ENCODE data around the gene SYCE1L. TPM values are rescaled to one million over a fixed set of nuclear protein-coding genes. Genes with fewer than 3 reads are reported as not detected.

The SYCE1L gene
- total and polyA plus RNA-seq, 2 of the 4 experiments (the other 2 are of a cell fraction): 0.10 TPM; not detected in 1

- H4K20me1 ChIP-seq (ENCODE audit: insufficient read depth, low read length): no peaks in the 10 kb centered on the region
- in situ Hi-C loops (cut with MboI; ENCODE audit: low sequenced_read_pairs): loop anchor here (5.0 kb wide), 1 partner anchor 1384 kb away; no protein-coding TSS in a partner anchor
- H3K18ac ChIP-seq (ENCODE audit: low read depth, low read length): no peak overlapping the region
- H4K5ac ChIP-seq (ENCODE audit: low read depth, low read length): no peak overlapping the region
- CTCF ChIA-PET: interaction anchor here (0.6 to 2.0 kb wide), 7 partner anchors 12 to 1384 kb away, joined by 3 to 12 read pairs (median 3); no protein-coding TSS in a partner anchor
- H3K36me3 ChIP-seq (ENCODE audit: control insufficient read depth, insufficient read depth, low read length): no peaks in the 10 kb centered on the region
- H3K4ac ChIP-seq (ENCODE audit: low read depth, low read length): no peak overlapping the region
- H3K27me3 ChIP-seq (ENCODE audit: control insufficient read depth, insufficient read depth, low read length): peaks cover 1% of the 10 kb centered on the region; the same call in 1 of the 2 replicates
- dilution Hi-C loops (cut with HindIII; ENCODE audit: low sequenced_read_pairs, unreplicated experiment): loop anchor here (25.0 kb wide), 1 partner anchor 1384 kb away; no protein-coding TSS in a partner anchor
- no peak overlapping the region for H2BK5ac ChIP-seq (ENCODE audit: low read depth, low read length, poor library complexity, severe bottlenecking)
- no peaks in the 10 kb centered on the region for H3K9me3 ChIP-seq (ENCODE audit: control insufficient read depth, insufficient read depth, low read length)
- POLR2A ChIA-PET (ENCODE audit: unreplicated experiment): no interaction called here
- H3K9ac ChIP-seq (ENCODE audit: low read depth, low read length): no peak overlapping the region
- no peak overlapping the region for H3K23ac ChIP-seq (ENCODE audit: low read depth, low read length)
- H3K79me1 ChIP-seq (ENCODE audit: low read depth in 1 of 2, low read length in 2 of 2): no peaks in the 10 kb centered on the region
- H4K8ac ChIP-seq (ENCODE audit: low read depth in 2 of 2, low read length in 2 of 2): no peak overlapping the region
- H2AK9ac ChIP-seq (replicated peaks; ENCODE audit: low read depth, low read length, poor library complexity): no peak overlapping the region
- intact Hi-C loops (cut with micrococcal nuclease): loop anchor here (1.0 to 10.0 kb wide), 2 partner anchors 1382 to 1526 kb away; partner anchors contain the start of genes KARS1 and TERF2IP
- H2AFZ ChIP-seq (replicated peaks; ENCODE audit: low read length, poor library complexity): no peak overlapping the region
- BruUV-seq (replicated peaks): no TSS peak
- H2BK120ac ChIP-seq (ENCODE audit: low read depth, low read length): no peak overlapping the region
- H4K91ac ChIP-seq (ENCODE audit: insufficient read depth, low read depth, low read length): no peak overlapping the region
- H3K14ac ChIP-seq (replicated peaks; ENCODE audit: low read depth, low read length): no peak overlapping the region
- TF ChIP-seq, protein P1, sequence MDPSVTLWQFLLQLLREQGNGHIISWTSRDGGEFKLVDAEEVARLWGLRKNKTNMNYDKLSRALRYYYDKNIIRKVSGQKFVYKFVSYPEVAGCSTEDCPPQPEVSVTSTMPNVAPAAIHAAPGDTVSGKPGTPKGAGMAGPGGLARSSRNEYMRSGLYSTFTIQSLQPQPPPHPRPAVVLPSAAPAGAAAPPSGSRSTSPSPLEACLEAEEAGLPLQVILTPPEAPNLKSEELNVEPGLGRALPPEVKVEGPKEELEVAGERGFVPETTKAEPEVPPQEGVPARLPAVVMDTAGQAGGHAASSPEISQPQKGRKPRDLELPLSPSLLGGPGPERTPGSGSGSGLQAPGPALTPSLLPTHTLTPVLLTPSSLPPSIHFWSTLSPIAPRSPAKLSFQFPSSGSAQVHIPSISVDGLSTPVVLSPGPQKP (IDR thresholded peaks at IDR 0.05; ENCODE audit: borderline replicate concordance, low read depth, low read length): no peak
- no peak for TF ChIP-seq MXI1 (IDR thresholded peaks at IDR 0.05; ENCODE audit: borderline replicate concordance, low read depth, low read length)
- TF ChIP-seq RAD21 (IDR thresholded peaks at IDR 0.05; ENCODE audit: low read length): no peak
- TF ChIP-seq NFE2L2 (IDR thresholded peaks at IDR 0.05; ENCODE audit: low read depth, low read length): no peak
- H2BK15ac ChIP-seq (ENCODE audit: low read depth, low read length): no peak overlapping the region
- no peaks in the 10 kb centered on the region for H3K9me1 ChIP-seq (ENCODE audit: insufficient read depth, low read length)
- no peak overlapping the region for H2BK20ac ChIP-seq (ENCODE audit: low read depth, low read length)
- no CpG with 5 or more reads among the region's 4 CpGs for WGBS, 2 experiments (ENCODE audit: extremely low coverage in 2 of 2, insufficient read length in 1 of 2)
- H3K4me3 ChIP-seq (ENCODE audit: insufficient read depth, low read depth, low read length): no peak overlapping the region
- no peaks in the 10 kb centered on the region for H3K4me1 ChIP-seq (ENCODE audit: control insufficient read depth, insufficient read depth, low read length)
- H2AK5ac ChIP-seq (ENCODE audit: low read depth, low read length): no peak overlapping the region
- ATAC-seq (ENCODE audit: low read depth): no peak
- no peak for DNase-seq
- H3K27ac ChIP-seq (ENCODE audit: insufficient read depth, low read length): no peak overlapping the region
- H3K56ac ChIP-seq (ENCODE audit: extremely low read depth, insufficient read depth, low read length): no peak overlapping the region
- H3K4me2 ChIP-seq (ENCODE audit: low read depth, low read length): no peak overlapping the region
Observed at GRCh38 chr16:77170805-77171204, 28.4 kb upstream of the SYCE1L start.

Data from IMR-90 (cell line).